LNCaP clone FGC (cell line): Measurements from ENCODE around the gene KRTAP20-2.

Experiments used
- DNase-seq: peaks from one replicate; pipeline ENCODE4 v3.0.0-alpha.2; 2011; ENCODE audit warnings: low read depth
- H3K4me3 ChIP-seq: 2 replicates; pipeline ENCODE4 v1.5.1; 2011; ENCODE audit warnings: mild to moderate bottlenecking, low read depth, low read length, control low read depth
- CTCF ChIP-seq: IDR thresholded peaks from 2 replicates; pipeline ENCODE4 v1.5.1; 2012; ENCODE audit warnings: mild to moderate bottlenecking; ENCODE audit not compliant: control insufficient read depth, insufficient read depth; ENCODE audit errors: extremely low read depth

The KRTAP20-2 gene

GRCh38 chr21:30625449-30626165 lies 9.4 kb upstream of the KRTAP20-2 start:
- H3K4me3 ChIP-seq: no peak overlapping the region
- TF ChIP-seq CTCF: no peak

GRCh38 chr21:30628109-30628508 lies 6.9 kb upstream of the KRTAP20-2 start:
- no peak overlapping the region for H3K4me3 ChIP-seq
- TF ChIP-seq CTCF: no peak
- DNase-seq: no peak

More at GRCh38 chr21:30625449-30626165, 9.4 kb upstream of the KRTAP20-2 start:
- no peak for DNase-seq

GRCh38 chr21:30629200-30629599 lies 5.8 kb upstream of the KRTAP20-2 start:
- no peak for TF ChIP-seq CTCF
- DNase-seq: no peak
- no peak overlapping the region for H3K4me3 ChIP-seq

- DNase-seq: no peak
- no peak for TF ChIP-seq CTCF
These were observed 3.7 kb downstream of the KRTAP20-2 start for GRCh38 chr21:30638686-30639085.

GRCh38 chr21:30642564-30642963 lies 7.6 kb downstream of the KRTAP20-2 start, which contains the start of gene KRTAP20-3:
TSS of gene KRTAP20-3 (plus strand) at chr21:30642864.
- no peak for TF ChIP-seq CTCF

More at GRCh38 chr21:30638686-30639085, 3.7 kb downstream of the KRTAP20-2 start:
- no peak overlapping the region for H3K4me3 ChIP-seq

GRCh38 chr21:30646904-30647414 lies 12.0 kb downstream of the KRTAP20-2 start:
- no peak overlapping the region for H3K4me3 ChIP-seq
- TF ChIP-seq CTCF: no peak
- no peak for DNase-seq

More at GRCh38 chr21:30642564-30642963, 7.6 kb downstream of the KRTAP20-2 start, which contains the start of gene KRTAP20-3:
- no peak within 1 kb of the TSS for H3K4me3 ChIP-seq
- no peak for DNase-seq
